ENCODE results near the gene ACR. TPM values are rescaled to one million over a fixed set of nuclear protein-coding genes. Genes with fewer than 3 reads are reported as not detected.

Gene ACR
- total RNA-seq, 1 donor from 2014 or later = 0.40 TPM

DNA sequence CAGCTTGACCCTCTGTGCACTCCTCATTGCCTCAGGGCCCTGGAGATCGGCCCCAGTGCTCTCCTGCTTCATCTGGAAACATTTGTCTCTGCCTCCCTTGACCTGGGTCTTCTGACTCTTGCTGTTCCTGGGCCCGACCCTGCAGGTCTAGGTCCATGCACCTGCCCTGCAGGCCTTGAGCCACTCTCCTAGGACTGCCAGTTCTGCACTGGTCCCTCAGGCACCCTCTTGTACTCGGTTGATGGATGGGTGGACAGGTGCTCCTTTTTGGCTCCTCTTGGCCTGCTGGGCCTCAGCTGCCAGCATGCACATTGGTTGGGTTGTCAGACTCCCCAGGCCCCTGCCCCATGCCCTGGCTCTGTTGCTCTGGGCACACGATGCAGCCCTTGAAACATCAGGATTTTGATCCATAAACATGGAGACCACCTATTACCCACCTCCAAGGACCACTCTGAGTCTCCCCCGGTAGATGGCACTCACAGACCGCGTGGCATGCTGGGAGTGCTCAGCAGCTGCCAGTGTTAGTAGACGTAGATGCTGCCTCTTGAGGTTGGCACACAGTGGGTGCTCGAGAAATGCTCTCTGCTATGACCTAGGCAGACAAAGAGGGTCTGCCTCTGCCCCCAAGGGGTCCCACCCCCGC lies 20.2 kb upstream of the ACR start:
- ATAC-seq = no peak

DNA sequence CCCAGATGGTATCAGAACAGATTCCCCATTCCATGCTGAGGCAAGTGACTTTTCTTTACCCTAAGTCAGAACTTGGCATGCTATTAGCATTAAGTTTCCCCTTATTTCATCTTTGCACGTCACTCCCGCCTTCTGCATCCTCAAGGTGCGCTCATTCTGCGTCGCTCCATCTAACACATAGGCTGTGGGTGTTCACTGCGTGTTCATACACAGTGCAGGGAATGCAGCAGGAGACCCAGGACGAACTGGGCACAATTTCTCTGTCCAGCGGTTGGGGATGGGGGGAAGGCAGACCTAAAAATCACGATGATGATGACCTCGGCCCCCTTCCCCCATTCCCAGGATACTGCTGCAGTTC lies 19.7 kb upstream of the ACR start:
- ATAC-seq = no peak

DNA sequence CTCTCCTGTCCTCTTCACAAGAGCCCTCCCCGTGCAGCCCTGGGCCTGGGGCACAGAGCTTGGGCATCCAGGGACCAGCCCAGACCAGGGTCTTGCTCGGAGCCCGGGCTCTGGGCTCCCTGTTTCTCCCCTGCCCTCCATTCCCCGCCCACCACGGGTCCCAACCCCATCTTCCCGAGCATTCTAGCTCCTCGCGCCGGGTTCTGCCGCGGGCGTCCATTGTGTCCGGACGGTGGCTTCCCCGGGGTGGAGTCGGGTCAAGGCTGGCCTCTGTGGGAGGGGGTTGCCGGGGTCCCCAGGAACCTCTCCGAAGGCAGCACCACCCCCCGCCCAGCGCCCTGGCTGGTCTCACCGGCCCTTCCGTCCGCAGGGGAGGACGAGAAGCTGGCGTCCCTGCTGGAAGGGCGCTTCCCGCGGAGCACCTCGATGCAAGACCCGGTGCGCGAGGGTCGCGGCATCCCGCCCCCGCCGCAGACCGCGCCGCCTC lies 18.1 kb upstream of the ACR start:
- no peak for ATAC-seq

- peak; percentile 24 for ATAC-seq
Measured at GRCh38 chr22:50720301-50721256, 17.4 kb upstream of the ACR start.

GRCh38 chr22:50721257-50721844 lies 16.7 kb upstream of the ACR start:
- no peak for ATAC-seq

- ATAC-seq = no peak
Measured at GRCh38 chr22:50722048-50722701, 15.8 kb upstream of the ACR start.

DNA sequence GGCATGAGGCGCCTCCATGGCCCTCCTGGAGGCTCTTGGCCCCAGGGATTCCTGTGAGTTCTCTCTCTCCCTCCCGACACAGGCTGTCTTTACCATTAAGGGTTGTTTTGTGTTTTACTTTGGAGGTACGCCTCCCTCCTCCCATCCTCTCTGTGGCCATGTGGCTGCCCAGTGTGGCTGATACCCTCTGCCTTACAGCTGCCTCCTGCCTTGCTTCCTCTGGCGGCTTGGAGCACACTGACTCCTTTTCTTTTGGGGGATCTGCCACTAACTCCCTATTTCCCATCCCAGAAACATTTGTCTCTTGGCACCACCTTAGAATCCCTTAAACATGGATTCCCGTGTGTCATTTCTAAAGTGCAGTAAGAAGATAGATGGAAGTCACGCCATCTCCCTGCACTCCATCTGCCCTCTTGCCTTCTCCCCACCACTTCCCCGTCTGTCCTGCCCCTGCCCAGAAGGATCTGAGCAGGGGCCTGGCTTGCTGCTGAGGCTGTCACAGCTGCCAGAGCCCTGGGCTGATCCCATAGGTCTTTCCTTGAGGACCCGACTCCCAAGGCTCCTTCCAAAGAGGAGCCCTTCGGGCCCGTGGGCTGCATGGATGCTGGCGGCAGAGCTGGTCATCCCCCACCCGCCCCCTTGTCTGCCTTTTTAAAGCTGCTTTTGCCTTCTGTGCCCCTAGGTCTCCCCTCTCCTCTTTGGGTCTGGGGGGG lies 15.1 kb upstream of the ACR start:
- ATAC-seq = no peak

DNA sequence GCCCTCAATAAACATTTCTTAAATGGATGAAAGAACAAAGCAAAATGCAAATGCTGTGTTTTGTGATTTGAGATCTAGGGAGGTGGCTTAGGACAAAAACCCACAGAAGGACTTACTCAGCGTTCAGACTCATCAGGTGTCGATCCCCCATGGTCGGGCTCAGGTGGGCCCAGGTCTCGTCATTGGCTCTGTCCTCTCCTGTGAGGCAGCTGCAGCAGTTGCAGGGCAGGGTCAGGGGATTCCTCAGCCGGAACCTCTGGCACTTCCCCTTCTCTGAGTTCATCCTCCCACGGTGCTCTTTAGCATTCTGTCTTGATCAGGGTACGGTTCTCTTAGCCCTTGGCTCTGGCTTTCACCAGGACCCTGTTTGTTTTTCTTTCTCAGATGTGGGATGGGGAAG lies 14.0 kb upstream of the ACR start:
- ATAC-seq = no peak

GRCh38 chr22:50724616-50725015 lies 13.4 kb upstream of the ACR start:
- no peak for ATAC-seq

DNA sequence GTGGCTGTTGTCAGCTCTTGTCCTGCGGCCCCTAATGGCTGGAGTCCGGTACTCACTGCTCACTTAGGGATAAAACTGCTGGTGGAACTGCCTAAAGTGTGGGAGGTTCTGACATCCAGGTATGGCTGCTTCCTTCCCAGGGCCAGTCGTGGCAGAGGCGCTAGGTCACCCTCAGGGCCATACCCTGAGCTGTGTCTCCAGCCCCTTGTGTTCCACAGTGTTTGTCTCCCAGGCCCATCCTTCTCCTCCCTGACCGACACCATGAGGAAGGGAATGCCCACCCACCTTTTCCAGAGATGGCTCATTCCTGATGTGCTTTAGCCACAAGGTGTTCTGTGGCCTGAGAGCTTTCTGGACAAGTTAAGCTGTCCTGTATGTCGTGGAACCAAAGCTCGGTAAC lies 12.4 kb upstream of the ACR start:
- ATAC-seq = no peak

- ATAC-seq = no peak
Measured at GRCh38 chr22:50726643-50727340, 11.2 kb upstream of the ACR start.

DNA sequence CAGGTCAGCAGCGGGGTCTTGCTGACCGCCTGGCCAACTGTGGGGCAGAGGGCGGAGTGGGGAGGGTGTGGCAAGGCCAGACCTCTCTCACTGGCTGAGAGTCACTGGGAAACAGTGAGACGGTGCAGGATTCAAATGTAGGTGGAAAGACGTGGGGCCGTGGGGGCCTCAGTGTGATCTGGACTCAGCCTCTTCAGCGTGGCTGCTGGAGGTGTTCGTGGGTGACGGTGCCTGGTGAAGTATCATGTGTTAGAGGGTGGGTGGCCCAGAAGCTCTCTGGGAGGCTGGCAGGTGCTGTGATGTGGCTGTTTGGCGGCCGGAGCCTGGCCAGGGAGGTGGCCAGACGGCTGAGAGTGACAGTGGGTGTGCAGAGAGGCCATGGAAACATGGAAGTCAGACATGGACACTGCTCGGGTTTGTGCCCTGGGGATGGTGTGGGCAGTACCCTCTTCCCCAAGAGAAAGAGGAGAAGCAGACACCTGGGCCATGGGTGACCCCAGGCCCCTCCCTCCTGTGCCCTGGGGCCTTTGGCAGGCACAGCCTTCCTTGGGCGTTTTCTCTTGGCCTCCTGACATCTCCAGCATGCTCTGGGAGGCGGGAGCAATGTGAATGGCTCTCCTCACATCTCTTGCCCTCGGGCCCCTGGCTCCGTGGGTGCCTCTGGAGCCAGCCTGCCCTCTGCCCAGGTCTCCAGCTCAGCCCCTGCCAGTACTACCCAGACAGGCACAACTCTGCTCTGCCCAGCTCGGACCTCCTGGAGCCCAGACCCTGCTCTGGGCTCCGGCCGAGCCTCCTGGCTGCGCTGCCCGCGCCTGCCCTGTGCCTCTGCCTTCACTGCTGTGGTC lies 10.1 kb upstream of the ACR start:
- no peak for ATAC-seq

DNA sequence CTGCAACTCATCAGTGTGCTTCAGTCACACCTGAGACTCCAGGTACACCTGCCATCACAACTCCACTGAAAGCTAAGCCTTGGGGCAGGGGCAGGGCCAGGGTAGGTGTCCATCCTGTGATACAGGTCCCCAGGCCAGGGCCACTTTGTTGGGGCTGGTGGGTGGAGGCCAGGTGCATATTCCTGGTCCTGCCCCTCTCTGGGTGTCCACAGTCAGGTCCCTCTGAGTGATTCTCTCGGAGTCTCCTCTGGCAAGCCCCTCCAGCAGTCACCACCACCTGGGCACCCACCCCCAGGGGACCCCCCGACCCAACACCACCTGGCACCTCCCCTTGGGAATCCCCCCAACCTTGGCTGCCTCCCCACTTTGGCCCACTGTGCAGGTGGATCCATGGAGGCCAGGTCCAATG lies 9.5 kb upstream of the ACR start:
- ATAC-seq = no peak

- no peak for ATAC-seq
Measured at GRCh38 chr22:50729391-50730012, 8.5 kb upstream of the ACR start.

GRCh38 chr22:50730013-50730891 lies 7.8 kb upstream of the ACR start:
- ATAC-seq = no peak

- ATAC-seq = no peak
Measured at GRCh38 chr22:50730941-50731661, 6.9 kb upstream of the ACR start.

- ATAC-seq = peak; percentile 90
Measured at GRCh38 chr22:50731811-50732624, 6.0 kb upstream of the ACR start.

DNA sequence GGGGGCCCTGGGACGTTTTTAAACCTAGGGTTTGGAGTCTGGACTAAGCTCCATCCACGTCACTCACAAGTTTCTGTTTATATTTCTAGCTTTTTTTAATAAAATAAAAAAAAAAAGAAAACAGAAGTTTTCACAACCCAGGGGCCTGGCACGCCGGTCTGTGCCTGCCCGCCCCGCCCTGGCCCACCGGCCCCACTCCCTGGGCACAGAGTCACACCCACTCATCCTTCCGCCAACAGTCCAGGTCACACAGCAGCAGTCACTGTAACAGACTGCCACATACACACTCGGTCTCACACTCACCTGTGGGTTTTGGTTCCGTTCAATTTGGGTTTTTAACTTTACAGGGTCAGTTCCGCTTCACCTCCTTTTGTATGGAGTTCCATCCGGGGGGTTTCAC lies 5.3 kb upstream of the ACR start:
- no peak for ATAC-seq

All from esophagus mucosa (tissue), 1 donor.